ENCODE results near the gene RBBP8NL. TPM values are rescaled to one million over a fixed set of nuclear protein-coding genes. Genes with fewer than 3 reads are reported as not detected.

RBBP8NL gene
- total and polyA plus RNA-seq, 12 donors = not detected

DNA sequence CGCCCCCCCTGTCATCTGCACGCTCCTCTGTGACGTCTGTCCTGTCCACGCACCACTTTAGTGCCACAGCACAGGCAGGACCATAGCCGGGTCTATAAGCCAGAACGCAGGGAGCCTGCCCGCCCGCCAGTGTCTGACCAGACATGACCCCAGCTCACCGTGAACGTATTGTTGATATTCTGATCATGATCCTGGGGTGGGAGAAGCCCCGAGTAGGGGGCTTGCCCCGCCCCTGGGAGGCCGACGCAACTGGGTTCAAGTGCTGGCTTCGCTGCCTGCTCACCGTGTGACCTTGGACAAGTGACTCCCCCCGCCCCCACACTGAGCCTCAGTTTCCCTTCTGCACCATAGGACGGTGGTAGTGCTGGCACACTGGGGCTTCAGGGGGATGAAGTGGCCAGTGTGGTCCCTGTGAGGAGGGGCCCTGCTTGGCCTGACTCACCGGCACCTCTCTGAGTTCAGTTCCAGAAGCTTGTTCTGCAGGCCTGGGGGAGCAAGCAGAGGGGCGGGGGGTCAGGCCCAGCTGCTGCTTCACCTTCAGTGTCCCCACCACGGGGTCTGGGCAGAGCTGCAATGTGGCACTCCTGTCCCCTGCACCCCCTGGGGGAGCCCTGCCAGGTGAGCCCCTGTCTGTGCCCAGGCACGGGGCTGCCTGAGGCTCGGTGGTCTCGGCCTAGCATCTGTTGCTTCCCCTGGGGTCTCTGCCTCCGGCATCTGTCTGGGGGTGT is 9.2 kb downstream of the RBBP8NL start:
- DNase-seq = no peak
- WGBS, 4 donors = 66 to 75% (median 70%) methylated on average over 7 to 25 of the region's 25 CpGs
- Histone ChIP-seq H3K27me3 (no peaks in the 10 kb centered on the region), H3K36me3 (replicated peaks in 1 of 2) (no peaks in the 10 kb centered on the region), H3K27ac (no peak overlapping the region), H3K4me1 (replicated peaks in 1 of 2) (no peaks in the 10 kb centered on the region), H3K4me3 (no peak overlapping the region), H3K9me3 (replicated peaks in 1 of 3) (no peaks in the 10 kb centered on the region)
- TF ChIP-seq CTCF (IDR thresholded peaks at IDR 0.05) (no peak), POLR2A (IDR thresholded peaks at IDR 0.05) (no peak)
- intact Hi-C loops (cut with DNase I) = no loop called here

DNA sequence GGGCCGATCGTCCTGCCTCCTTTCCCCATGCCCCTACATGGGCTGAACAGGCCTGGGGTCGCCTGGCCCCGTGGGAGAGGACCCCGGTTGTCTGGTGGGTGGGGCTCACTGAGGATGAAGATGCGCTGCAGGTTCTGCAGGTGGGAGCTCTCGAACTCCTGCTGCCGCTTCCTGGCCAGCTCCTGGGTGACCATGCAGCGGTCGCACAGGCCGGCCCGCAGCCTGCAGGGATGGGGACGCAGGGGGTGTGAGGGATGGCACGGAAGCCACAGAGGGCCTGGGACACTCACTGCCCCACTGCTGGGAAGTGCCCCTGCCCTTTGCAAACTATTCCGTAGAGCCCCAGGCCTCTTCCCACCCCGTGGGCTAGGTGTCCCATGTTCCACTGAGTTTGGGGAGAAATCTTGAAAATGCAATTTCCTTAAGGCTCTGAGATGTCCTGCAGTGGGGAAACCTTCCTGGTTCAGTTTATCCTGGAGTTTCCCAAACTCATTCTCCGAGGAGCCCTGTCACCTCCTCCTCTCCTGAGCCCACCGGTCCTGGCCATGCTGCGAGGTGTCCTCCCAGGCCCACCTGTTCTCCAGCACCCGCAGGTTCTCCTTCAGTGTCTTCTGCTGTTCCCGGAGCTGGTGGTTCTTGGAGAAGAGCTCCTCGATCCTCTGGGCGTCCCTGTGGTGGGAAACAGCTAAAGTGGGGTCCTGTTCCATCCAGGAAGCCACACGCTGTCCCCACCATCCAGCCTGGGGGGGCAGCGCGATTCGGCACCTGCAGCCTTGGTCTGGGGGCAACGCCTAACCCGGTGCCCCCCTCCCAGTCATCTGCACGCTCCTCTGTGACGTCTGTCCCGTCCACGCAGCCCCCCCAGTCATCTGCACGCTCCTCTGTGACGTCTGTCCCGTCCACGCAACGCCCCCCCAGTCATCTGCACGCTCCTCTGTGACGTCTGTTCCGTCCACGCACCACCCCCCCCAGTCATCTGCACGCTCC is 10.4 kb downstream of the RBBP8NL start:
- intact Hi-C loops (cut with DNase I) = no loop called here
- Histone ChIP-seq H3K4me1 (replicated peaks in 1 of 2) (no peaks in the 10 kb centered on the region), H3K4me3 (no peak overlapping the region), H3K36me3 (replicated peaks in 1 of 2) (no peaks in the 10 kb centered on the region), H3K27me3 (no peaks in the 10 kb centered on the region), H3K27ac (no peak overlapping the region), H3K9me3 (replicated peaks in 1 of 3) (no peaks in the 10 kb centered on the region)
- TF ChIP-seq POLR2A (IDR thresholded peaks at IDR 0.05) (no peak), CTCF (IDR thresholded peaks at IDR 0.05) (no peak)
- WGBS, 4 donors = 79 to 85% (median 81%) methylated on average over 29 to 43 of the region's 43 CpGs
- no peak for DNase-seq

- 70 to 80% (median 77%) methylated on average over 3 to 24 of the region's 24 CpGs for WGBS, 4 donors
- H3K9me3 ChIP-seq (replicated peaks in 1 of 3) = no peaks in the 10 kb centered on the region
- no peaks in the 10 kb centered on the region for H3K27me3 ChIP-seq
- H3K36me3 ChIP-seq (replicated peaks in 1 of 2) = no peaks in the 10 kb centered on the region
- H3K27ac ChIP-seq = no peak overlapping the region
- DNase-seq = no peak
- H3K4me3 ChIP-seq = no peak overlapping the region
- intact Hi-C loops (cut with DNase I) = no loop called here
- no peak for TF ChIP-seq POLR2A (IDR thresholded peaks at IDR 0.05)
- TF ChIP-seq CTCF (IDR thresholded peaks at IDR 0.05) = no peak
- peaks cover under 1% of the 10 kb centered on the region in 2 donors for H3K4me1 ChIP-seq (replicated peaks in 1 of 2)
These were observed 11.8 kb downstream of the RBBP8NL start for GRCh38 chr20:62415354-62416111.

Measured in adrenal gland (tissue), 12 donors.